ENCODE data around the gene PARL. TPM values are rescaled to one million over a fixed set of nuclear protein-coding genes. Genes with fewer than 3 reads are reported as not detected.

PARL gene
- total RNA-seq, 1 donor from 2014 or later, result 47.8 TPM

DNA sequence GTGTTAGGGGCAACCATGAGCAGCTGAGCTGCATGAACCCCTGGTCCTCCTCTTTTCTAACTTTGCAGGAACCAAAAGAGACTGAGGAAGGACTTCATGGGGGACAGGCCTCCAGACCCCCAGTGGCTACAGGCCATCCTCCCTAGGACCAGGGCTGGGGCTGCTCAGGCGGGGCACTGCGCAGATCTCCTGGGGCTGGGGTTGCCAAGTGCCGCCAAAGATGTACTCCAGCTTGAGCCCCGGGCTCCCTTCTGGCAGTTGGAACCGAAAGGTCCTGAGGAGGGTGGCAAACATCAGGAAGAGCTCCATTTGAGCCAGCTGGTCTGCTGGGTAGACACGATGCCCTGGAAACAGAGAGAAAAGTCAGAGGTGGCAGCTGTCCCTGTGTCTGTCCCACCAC, 11.1 kb upstream of the PARL start:
- Mint-ChIP-seq H3K9me3 (peaks cover 9% of the 10 kb centered on the region), H3K27me3 (ENCODE audit: low read depth) (peaks cover 9% of the 10 kb centered on the region), H3K27ac (no peak overlapping the region), H3K4me3 (no peak overlapping the region), H3K4me1 (peaks cover 8% of the 10 kb centered on the region), H3K36me3 (no peaks in the 10 kb centered on the region)
- TF ChIP-seq, protein P1, sequence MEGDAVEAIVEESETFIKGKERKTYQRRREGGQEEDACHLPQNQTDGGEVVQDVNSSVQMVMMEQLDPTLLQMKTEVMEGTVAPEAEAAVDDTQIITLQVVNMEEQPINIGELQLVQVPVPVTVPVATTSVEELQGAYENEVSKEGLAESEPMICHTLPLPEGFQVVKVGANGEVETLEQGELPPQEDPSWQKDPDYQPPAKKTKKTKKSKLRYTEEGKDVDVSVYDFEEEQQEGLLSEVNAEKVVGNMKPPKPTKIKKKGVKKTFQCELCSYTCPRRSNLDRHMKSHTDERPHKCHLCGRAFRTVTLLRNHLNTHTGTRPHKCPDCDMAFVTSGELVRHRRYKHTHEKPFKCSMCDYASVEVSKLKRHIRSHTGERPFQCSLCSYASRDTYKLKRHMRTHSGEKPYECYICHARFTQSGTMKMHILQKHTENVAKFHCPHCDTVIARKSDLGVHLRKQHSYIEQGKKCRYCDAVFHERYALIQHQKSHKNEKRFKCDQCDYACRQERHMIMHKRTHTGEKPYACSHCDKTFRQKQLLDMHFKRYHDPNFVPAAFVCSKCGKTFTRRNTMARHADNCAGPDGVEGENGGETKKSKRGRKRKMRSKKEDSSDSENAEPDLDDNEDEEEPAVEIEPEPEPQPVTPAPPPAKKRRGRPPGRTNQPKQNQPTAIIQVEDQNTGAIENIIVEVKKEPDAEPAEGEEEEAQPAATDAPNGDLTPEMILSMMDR (IDR thresholded peaks at IDR 0.05; ENCODE audit: unreplicated experiment), result no peak
- no peak for DNase-seq (ENCODE audit: low spot score in 2 of 2, unreplicated experiment in 2 of 2)

DNA sequence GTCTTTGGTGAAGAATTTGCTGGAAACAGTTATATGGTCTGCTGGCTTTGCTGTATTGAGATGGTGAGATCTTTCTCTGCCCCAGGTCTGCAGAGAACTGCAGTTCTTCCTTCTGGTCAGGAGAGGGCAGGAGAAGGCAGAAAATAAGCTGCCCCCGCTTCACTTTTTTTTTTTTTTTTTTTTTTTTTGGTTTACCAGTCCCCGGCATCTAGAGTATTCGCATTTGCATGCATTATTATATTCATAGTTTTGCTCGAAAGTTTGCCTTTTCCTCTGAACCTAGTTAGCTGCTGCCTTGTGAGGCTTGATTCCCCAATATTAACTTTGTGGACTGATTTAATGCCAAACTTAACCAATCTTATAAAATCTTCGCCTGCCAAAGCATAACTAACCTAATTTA, 10.6 kb upstream of the PARL start:
- TF ChIP-seq, protein P1 (IDR thresholded peaks at IDR 0.05; ENCODE audit: unreplicated experiment), result peak; percentile 65
- no peak for DNase-seq (ENCODE audit: low spot score in 2 of 2, unreplicated experiment in 2 of 2)
- peaks cover 8% of the 10 kb centered on the region for H3K4me1 Mint-ChIP-seq
- H3K27ac Mint-ChIP-seq, result no peak overlapping the region
- peaks cover 9% of the 10 kb centered on the region for H3K27me3 Mint-ChIP-seq (ENCODE audit: low read depth)
- no peak overlapping the region for H3K4me3 Mint-ChIP-seq
- peaks cover 7% of the 10 kb centered on the region for H3K9me3 Mint-ChIP-seq
- H3K36me3 Mint-ChIP-seq, result no peaks in the 10 kb centered on the region

DNA sequence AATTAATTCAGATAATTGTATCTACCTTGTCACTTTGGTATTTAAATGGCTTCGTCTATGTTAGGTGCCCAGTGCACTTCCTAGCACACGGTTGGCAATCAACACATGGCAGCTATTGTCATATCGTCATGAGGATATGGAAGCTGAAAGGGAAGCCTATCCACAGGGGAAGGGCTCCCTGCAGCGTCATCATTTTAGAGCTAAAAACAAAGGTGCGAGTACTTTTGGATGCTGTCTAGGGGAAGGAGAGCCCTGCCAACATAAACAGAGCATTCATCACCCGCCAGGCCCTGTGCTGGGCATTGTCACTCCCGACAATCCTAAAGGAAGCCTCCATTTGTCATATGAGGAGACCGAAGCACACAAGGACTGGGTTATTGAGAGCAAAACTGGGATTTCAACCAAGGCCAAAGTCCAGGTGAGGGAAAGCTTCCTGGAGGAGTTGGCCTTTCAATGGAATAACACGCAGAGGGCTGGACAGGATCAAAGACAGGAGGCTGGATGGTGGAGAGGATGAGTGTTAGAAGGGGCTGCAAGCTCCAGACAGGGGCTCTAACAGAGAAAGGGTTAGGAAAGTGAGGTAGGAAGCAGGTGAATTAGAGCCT, 8.0 kb upstream of the PARL start:
- H3K4me1 Mint-ChIP-seq, result peaks cover 8% of the 10 kb centered on the region
- no peaks in the 10 kb centered on the region for H3K36me3 Mint-ChIP-seq
- no peaks in the 10 kb centered on the region for H3K9me3 Mint-ChIP-seq
- DNase-seq (ENCODE audit: low spot score in 2 of 2, unreplicated experiment in 2 of 2), result no peak
- H3K27me3 Mint-ChIP-seq (ENCODE audit: low read depth), result peaks cover 16% of the 10 kb centered on the region
- TF ChIP-seq, protein P1 (IDR thresholded peaks at IDR 0.05; ENCODE audit: unreplicated experiment), result no peak
- no peak overlapping the region for H3K4me3 Mint-ChIP-seq
- H3K27ac Mint-ChIP-seq, result no peak overlapping the region

DNA sequence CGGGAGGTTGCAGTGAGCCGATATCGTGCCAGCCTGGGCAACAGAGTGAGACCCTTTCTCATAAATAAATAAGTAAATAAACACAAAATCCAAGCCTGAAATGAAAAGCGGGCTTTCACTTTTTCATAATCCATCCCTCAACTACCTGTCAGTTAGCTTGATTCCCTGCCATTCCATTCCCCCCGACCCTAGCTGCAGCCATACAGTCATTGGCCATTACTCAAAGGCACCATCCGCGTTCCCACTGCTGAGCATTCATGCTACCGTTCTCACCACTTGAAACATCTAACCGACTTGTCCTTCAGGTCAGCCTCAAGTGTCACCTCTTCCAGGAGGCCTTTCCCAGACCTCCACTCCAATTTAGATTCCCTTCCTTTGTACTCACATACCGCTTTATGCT, 1.1 kb upstream of the PARL start:
- Mint-ChIP-seq H3K27ac (no peak overlapping the region), H3K27me3 (ENCODE audit: low read depth) (peaks cover 21% of the 10 kb centered on the region), H3K4me3 (peak overlapping the region; percentile 57), H3K9me3 (no peaks in the 10 kb centered on the region), H3K36me3 (no peaks in the 10 kb centered on the region), H3K4me1 (peaks cover 26% of the 10 kb centered on the region)
- DNase-seq (ENCODE audit: low spot score in 2 of 2, unreplicated experiment in 2 of 2), result no peak
- TF ChIP-seq, protein P1 (IDR thresholded peaks at IDR 0.05; ENCODE audit: unreplicated experiment), result no peak

DNA sequence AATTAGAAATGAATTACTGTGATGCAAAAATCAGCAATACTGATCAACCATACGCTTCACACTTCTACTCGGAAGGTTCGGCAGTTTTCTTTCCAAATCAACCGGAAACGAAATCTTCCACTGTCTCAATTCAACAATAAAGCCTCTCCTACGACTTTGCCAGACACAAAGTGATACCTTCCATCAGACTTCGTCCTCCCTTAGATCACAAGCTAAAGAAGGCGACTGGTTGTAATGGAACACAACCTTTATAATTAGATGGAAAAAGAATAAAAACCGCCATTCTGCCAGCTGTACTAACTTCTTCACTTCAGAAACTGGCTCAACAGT, 618 bp downstream of the PARL start:
- Mint-ChIP-seq H3K27me3 (ENCODE audit: low read depth) (peaks cover 15% of the 10 kb centered on the region), H3K4me1 (peaks cover 26% of the 10 kb centered on the region), H3K9me3 (no peaks in the 10 kb centered on the region), H3K36me3 (peaks cover 4% of the 10 kb centered on the region), H3K4me3 (peak overlapping the region; percentile 93), H3K27ac (peak overlapping the region; percentile 89)
- no peak for DNase-seq (ENCODE audit: low spot score in 2 of 2, unreplicated experiment in 2 of 2)
- TF ChIP-seq, protein P1 (IDR thresholded peaks at IDR 0.05; ENCODE audit: unreplicated experiment), result no peak
